HG03439 (cell line): Measurements from ENCODE around the gene LIN9.

ENCODE experiments used
- ATAC-seq: cut with Tn5 transposase; IDR thresholded peaks from one replicate; pipeline ENCODE4 v1.9.1; 2021; ENCODE audit warnings: mild to moderate bottlenecking, moderate library complexity; ENCODE audit not compliant: unreplicated experiment

Gene LIN9

DNA sequence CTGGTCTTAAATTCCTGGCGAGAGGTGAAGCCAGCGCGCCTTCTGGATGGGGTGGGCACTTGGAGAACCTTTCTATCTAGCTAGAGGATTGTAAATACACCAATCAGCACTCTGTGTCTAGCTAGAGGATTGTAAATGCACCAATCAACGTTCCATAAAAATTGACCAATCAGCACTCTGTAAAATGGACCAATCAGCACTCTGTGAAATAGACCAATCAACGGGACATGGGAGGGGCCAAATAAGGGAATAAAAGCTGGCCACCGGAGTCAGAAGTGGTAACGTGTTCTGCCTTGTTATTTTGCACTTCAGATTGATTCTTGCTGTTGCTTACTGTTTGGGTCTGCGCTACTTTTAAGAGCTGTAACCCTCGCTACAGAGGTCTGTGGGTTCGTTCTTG is 12.0 kb upstream of the LIN9 start:
- ATAC-seq: no peak

DNA sequence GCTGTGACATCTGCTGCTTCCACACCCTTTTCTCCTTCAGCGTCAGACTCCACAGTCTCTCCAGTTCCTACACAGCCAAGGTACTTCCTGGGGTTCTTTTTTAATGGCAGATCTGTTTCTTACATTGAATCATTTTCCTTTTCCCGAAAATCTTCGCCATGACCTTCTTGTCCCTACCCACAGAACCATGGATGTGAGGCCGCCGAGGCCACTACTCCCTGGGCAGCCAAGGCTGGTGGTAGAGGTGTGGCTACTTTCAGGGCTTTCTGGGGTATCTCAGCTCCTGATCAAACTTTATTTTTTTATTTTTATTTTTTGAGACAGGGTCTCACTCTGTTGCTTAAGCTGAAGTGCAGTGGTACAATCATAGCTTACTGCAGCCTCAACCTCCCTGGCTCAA is 9.5 kb upstream of the LIN9 start:
- no peak for ATAC-seq

DNA sequence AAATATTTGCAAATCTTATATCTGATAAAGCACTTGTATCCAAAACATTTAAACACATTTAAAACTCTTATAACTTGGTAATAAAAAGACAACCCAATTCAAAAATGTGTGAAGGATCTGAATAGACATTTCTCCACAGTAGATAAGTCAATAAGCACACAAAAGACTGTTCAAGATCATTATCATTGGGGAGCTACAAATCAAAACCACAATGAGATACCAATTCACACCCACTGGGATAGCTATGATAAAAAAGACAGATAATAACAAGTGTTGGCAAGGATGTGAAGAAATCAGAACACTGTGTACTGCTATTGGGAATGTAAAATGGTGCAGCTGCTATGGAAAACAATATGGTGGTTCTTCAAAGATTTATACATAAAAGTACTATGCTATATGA is 5.1 kb upstream of the LIN9 start:
- no peak for ATAC-seq

DNA sequence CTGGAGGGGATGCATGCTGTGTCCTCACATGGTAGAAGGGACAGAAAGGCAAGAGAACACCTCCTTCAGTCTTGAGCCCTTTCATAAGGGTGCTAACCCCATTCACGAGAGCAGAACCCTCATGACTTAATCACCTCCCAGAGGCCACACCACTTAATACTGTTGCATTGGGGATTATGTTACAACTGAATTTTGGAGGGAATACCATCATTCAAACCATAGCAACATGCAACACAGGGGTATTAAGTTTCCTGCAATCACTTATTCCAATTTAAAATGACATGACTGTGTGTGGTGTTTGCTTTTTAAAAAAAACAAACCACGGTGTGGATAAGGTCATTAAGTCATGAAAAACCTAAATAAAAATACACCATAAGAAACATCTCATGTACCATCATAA is 3.1 kb upstream of the LIN9 start:
- ATAC-seq: no peak

DNA sequence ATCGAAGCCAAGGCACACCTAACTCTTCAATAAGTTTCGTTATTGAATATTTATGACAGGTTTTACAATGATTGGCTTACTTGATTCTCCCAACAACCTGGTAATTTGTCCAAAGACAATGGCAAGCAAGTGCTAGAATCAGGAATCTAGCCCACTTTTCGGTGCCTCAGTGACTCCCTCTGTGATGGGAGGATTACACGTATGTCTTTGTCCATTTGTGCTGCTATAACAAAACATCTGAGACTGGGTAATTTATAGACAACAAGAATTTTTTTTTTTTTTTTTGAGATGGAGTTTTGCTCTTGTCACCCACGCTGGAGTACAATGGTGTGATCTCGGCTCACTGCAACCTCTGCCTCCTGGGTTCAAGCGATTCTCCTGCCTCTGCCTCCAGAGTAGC is 2.4 kb upstream of the LIN9 start:
- ATAC-seq: no peak

DNA sequence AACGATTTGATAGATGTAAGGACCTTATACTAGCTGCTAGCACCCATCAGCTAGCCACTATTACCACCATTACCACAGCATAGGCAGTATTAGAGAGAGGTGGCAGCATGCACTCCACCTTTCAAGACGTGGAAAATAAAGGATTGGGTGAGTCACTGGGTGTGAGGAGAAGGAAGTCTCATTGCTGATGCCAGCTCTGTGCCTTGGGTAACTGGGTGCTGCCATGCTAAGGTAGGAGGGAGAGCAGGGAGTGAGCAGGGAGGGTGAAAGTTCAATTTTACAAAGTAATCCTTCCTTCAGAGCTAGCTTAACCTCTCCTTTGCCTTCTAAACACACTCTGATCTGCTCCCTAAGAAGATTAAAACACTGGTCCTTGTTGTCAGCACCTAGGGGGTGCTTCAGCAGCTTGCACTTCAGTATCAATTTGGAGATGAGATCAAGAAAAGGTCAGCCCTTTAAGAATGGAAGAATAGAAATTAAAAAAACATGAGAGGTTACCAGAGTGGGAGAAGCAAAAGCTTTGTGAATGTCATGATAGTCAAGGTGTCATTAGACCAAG is 1.8 kb upstream of the LIN9 start:
- ATAC-seq: no peak

DNA sequence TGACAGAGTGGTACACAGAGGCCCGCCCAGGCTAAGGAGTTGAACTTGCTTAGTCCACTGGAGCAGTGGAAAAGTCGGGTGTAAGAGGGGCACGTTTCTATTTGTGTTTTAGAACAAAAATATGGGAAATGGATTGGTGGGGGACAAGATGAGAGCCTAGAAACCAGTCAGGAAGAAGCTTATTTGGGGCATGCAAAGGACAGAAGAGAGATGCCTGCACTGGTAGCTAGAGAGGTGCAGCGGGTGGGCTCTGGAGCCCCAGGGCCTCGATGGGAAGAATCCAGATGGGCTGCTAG is 1.2 kb upstream of the LIN9 start:
- no peak for ATAC-seq

GRCh38 chr1:226309398-226310244 is 657 bp upstream of the LIN9 start:
- ATAC-seq: no peak

DNA sequence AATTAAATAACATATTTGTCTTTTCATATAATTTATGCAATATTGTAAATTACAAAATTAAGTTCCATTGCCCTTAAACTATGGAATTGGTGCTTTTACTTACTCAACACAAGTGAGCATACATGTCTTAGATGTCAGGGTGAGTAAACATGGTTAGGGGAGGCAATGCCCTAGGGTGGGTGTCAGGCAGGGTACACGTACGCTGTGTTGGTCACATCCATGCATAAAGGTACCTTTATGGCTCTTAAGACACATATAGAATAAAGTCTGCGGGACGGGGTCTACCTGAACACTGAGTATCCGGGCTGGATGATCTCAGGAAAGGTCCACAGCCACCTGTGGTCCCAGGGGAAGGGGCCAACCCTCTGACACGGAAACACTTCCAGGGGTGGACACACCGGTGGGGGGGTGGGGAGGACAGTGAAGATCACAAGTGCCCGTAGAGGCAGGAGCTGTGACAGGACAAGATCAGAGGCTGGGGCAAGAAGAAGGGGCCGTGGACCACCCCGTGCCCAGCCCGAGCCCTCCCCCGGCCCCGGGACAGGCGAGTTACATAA is 720 bp downstream of the LIN9 start:
- peak; percentile 17 for ATAC-seq

GRCh38 chr1:226306425-226306824 is 2.5 kb downstream of the LIN9 start:
- no peak for ATAC-seq

- no peak for ATAC-seq
Observed at GRCh38 chr1:226305184-226305583, 3.8 kb downstream of the LIN9 start.

DNA sequence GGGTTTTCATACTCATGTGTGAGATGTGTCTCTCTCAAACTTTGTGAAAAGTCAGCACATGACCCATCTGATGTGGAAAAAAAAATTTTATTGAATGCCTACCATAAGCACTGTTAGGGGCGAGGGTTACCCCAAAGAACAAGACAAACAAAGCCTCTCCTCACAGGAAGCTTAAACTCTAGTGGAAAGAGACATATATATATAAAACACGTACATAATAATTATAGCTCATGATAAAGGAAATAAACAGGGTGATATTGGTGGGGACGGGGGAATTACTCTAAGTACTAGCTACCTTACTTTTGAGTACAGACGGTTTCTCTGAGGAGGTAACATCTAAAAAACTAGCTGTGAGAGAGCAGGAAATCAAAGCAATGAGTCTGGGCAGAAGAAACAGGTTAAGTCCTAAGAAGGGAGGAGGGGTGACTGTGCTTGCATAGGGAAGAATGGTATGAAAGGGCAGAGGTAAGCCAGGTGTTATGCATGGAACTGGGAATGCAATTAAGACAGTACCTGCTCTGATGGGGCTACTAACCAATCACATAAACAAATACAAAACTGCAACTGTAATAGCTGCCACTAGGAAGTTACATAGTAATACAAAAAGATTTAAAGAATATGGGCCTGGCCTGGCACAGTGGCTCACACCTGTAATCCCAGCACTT is 4.5 kb downstream of the LIN9 start:
- no peak for ATAC-seq

DNA sequence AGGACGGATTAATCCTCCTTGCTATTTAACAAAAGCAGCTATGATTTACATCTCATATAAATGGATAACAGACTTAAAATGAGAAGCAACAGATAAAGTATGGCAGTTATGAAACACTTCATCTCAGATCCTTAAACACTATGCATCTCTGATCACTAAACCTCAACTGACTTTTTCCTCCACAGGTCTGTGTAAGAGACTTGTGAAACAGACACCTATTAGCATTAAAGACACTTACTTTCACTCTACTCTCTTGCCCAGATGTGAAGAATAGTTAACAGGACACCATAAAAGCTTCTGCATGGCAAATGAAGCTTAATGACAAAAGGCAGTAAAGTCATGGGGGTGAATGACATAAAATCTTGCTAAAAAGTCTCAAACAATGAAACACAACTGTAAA is 6.2 kb downstream of the LIN9 start:
- no peak for ATAC-seq

- ATAC-seq: no peak
Observed at GRCh38 chr1:226296911-226297310, 12.1 kb downstream of the LIN9 start.

DNA sequence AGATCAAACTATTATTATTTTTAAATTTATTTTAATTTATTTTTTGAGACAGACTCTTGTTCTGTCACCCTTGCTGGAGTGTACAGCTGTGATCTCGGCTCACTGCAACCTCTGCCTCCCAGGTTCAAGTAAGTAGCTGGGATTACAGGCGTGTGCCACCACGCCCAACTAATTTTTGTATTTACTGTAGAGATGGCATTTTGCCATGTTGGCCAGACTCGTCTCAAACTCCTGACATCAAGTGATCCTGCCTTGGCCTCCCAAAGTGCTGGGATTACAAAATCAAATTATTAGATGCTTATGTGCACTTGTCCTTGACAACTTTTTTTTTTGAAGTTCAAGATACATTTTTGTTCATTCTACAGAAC is 15.4 kb downstream of the LIN9 start:
- no peak for ATAC-seq

DNA sequence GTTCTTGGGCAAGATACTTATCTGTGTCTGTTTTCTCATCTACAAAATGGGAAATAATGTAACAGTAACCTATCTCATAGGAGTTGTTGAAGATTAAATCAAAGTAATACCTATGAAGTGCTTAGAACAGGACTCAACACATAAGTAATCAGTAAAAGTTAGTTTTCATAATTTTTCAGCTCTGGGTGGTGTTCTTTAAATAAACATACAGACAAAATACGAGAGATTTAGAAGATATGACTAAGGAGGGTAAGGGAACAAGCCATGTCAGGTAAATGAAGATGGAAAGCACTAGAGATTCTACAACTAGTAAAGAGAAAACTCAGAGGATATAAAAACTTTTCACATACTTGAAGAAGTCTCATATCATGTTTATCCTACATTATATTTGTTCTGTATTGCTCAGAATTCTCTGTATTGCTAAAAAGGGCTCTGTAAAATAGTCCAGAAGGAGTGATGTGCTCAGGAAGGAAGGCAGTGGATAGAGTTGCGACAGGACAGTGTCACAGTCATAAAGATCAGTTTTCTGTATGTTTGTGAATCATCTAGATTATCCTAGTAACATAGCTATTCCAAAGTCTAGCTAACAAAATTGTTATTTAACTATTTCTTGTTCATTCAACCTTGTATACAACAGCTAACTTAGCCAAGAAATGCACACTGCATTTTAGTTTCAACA is 16.0 kb downstream of the LIN9 start:
- ATAC-seq: no peak

GRCh38 chr1:226287587-226287986 is 21.4 kb downstream of the LIN9 start:
- ATAC-seq: no peak

- ATAC-seq: no peak
Observed at GRCh38 chr1:226281058-226281457, 27.9 kb downstream of the LIN9 start.

DNA sequence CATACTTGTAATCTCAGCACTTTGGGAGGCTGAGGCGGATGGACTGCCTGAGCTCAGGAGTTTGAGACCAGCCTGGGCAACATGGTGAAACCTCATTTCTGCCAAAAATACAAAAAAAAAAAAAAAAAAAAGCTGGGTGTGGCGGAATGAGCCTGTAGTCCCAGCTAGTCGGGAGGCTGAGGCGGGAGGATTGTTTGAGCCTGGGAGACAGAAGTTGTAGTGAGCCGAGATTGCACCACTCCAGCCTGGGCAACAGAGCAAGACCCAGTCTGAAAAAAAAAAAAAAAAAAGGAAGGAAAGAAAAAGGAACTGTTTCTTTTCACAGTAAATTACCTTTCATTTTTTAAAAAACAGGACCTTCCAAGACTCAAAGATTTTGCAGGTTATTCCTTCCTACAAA is 29.5 kb downstream of the LIN9 start:
- ATAC-seq: no peak

- no peak for ATAC-seq
Observed at GRCh38 chr1:226277897-226278296, 31.1 kb downstream of the LIN9 start.

- no peak for ATAC-seq
Observed at GRCh38 chr1:226276987-226277386, 32.0 kb downstream of the LIN9 start.
